SKM-1 (cell line): ENCODE measurements around the gene RAD51D.
A peak's percentile ranks its signal among the peaks of the same experiment; 100 is the strongest.
"Not testable (repeated sequence)": the region's sequence is repeated elsewhere in the genome, so short reads cannot be mapped to it uniquely, and the experiment has no call there.

Experiments used
- DNase-seq: peaks from one replicate; lab custom pipeline; 2025; ENCODE audit not compliant: unreplicated experiment; lab: John Stamatoyannopoulos, UW

The RAD51D gene

DNA sequence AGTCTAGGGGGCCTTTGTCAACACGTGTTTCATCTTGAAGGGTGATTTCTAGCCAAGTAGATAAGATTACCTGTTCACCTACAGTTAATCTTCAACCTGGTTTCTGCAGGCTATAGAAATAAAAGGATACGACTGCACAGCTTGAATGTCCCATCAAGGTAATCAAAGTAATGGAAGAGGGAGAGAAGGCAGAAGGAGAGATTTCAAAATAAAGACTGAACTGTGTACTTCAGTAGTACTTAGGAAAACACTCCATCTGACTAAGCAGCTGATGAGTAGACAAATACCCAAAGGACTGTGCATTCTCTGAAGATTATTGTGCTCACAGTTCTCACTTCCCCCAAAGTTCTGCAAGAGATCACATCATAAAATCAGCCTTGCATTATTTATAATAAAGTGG, 50.3 kb downstream of the RAD51D start:
- DNase-seq, result no peak

DNA sequence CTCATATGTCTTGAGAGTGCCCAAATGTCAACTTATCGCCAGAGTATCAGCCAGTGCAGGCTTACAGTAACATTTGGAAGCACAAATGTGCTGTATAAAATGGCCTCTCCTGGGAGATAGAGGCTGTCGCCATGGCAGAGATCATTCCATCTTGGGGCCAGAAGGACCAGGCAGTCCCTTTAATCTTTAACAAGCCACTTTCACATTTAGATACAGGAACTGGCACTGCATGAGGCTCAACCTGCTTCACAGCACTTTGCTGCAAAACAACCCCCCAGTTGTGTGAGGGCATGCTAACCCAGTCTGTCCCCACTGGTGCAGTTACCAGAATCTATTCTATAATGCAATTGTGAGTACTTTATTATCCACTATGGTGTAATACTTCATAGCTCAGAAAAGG, 51.4 kb downstream of the RAD51D start:
- no peak for DNase-seq

DNA sequence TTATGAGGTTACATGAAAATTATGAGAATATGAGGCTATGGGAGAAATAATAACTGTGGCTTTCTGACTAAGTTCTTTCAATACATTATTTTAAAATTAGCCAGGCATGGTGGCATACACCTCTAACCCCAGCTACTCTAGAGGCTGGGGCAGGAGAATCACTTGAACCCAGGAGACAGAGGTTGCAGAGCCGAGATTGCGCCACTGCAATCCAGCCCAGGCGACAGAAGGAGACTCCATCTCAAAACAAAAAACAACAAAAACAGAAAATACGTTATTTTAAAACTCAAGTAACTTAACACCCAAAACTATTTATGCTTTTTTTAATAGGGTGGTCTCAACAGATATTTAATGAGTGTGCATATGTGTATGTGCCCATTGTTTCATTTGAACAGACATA, 53.8 kb downstream of the RAD51D start:
- DNase-seq, result no peak

DNA sequence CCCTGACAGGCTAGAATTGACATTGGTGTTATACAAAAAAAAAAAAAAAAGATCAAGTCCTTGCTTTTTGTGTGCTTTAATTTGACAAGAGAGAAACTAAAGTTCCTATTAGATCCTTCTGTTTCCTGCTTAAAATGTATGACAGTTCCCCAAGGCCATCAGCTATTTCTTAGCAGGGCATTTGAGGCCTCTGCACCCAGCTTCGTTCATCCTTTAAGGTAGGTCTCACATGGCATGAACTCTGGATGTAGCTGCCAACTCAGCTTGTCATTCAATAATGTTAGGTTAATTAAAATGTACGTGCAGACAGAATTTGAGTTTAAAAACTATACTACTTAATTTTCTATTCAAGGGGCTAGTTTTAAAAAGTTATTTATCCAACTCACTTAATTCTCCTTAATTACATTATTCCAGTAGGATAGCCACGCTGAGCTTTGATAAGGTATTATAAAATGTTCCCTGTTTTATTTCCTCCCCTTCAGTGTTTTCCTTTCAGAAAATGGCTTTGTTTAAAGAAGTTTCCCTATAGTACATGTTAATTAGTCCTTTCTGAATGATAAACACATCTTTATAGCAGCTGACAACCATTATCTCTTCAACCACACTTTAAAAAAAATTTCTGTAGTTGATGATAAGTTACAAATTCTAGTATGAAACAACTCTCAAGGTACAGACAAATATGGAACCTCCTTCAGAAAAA, 55.0 kb downstream of the RAD51D start:
- no peak for DNase-seq

DNA sequence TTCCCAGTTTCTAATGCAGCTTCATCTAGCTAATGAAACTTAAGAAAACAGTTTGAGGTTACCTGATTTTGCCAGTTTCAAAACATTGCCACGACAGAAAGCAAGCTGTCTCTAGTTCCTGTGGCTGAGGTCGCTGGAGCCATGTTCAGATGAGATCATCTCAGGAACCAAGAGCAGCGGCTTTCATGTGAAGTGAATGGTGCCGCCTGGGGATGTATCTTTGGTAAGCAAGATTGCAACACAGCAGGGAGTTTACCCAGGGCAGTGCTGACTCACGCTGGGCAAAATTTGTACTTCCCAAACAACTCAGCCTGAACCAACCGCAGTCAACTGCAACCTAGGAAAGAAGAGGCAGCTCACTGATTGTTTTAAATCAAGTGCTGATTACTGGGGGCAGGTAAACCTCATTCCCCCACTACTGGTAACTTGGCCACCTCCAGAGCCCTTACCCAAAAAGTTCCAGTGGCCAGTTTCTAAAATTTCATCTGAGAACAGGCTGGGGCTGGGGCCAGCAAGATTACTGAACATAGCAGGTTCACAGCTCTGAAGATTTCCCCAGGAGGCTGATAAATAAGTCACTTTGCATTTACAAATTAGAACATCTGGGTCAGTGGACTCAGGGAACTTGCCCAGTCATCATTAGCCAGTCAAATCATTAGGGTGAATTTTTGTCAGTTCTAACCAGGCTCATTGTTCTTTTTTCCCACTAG, 56.0 kb downstream of the RAD51D start, which contains the start of gene RFFL:
TSS of gene RFFL (minus strand) at position 194 of the 710 bp plus-strand sequence. CDS start 37,154 bp downstream, outside the sequence.
- DNase-seq, result peak; percentile 98

DNA sequence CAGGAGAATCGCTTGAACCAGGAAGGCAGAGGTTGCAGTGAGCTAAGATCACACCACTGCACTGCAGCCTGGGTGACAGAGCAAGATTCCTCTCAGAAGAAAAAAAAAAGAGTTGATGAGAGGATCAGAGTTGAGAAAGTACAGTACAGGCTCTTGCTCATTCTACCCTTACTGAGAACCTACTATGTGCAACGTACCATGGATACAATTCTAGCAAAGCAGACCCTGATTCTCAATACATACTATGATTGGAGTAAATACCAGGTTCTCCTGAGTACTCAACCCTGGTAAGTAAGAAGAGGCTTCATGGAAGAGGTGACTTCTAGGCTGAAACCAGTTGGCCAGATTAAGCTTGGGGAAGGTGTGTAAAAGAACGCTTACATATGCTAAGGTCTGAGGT, 57.4 kb downstream of the RAD51D start:
- DNase-seq, result no peak

DNA sequence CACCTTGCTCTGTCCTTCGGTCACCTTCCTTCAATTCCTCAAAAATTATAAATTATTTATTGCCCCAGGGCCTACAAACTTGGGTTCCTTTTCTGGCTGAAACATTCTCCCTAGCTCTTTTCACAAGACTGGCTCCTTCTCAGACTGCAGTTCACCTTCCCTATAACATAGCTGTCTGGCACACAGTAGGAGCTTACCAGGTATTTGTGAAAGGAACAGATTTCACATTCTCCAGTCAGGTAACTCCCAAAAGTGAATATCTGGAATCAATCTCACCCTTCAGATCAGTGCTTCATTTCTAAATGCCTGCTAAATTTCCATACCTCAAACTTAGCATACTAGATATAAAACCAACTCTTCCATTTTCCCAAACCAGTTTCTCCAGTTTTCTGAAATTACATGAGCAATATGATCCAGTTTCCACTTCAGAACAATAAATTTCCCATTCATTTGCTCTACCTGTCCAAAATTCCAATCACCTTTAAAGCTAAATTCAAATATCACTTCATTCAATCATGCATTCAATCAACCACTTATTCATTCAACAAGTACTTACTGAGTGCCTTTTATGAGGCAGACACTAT, 62.2 kb downstream of the RAD51D start:
- DNase-seq, result no peak

DNA sequence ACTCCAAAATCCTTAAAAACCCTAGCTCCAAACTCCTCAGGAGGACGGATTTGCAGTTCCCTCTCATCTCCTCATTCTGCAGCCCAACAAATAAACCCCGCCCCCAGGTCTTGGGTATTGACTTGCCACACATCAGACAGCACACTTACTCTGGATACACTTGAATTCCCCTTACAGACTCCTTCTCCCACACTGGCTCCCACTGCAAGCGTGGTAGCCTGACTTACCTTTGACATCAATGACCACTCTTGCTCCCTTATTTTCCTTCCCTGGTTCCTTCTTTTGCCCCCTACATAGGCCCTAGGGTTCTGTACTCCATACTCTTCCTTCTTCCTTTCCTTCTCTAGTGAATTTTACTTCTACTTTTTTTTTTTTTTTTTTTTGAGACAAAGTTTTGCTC, 63.6 kb downstream of the RAD51D start:
- no peak for DNase-seq

DNA sequence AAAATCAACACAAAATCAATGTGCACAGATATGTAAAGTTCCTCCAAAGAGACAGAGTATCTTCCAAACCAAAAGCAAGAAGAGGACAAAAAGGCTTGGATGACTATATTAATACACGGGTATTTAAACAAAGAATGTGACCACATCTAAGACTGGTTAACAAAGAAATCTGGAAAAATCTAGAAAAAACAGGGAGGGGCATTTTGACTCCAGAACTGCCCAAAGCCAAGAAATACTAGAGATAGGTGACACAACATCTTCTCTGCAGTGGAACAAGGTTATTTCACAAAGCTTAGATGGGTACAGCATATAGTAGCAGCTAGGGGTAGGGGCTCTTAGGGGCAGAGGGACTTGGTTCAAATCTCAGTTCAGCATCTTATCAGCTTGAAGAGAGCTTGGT, 66.5 kb downstream of the RAD51D start:
- DNase-seq, result no peak

DNA sequence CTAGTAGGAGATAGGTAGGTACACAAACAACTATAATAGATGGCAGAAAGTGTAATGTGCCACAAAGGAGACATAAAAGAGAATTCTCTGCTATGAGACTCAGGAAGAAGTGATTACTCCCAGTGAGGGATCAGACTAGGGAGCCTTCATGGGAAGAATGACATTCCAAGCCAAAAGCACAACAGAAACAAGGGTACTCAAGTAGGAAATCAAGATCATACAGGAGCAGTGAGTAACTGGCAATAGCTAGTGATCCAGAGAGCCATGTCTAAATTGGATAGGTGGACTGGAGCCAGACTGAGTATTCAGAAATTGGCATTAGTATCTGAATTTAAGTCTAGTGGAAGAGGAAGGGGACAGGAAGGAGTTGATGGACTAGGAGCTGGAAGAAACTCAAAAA, 66.9 kb downstream of the RAD51D start:
- no peak for DNase-seq

DNA sequence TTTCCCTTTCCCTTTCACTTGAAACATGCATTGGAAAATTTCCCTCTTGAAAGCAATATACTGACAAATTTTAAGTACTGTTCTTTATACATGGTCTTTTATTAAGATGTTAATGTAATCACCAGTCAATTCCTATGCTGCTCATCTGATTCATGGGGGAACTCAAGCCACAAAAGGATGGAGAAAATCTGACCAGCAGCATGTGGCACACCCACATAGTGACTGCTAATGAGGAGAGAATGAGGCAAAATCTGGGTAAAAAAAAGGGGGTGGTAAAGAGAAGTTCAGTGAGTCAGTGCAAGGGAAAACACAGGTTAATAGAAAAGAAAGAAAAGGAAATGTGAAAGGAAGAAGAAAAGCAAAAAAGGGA, 67.4 kb downstream of the RAD51D start:
- no peak for DNase-seq

DNA sequence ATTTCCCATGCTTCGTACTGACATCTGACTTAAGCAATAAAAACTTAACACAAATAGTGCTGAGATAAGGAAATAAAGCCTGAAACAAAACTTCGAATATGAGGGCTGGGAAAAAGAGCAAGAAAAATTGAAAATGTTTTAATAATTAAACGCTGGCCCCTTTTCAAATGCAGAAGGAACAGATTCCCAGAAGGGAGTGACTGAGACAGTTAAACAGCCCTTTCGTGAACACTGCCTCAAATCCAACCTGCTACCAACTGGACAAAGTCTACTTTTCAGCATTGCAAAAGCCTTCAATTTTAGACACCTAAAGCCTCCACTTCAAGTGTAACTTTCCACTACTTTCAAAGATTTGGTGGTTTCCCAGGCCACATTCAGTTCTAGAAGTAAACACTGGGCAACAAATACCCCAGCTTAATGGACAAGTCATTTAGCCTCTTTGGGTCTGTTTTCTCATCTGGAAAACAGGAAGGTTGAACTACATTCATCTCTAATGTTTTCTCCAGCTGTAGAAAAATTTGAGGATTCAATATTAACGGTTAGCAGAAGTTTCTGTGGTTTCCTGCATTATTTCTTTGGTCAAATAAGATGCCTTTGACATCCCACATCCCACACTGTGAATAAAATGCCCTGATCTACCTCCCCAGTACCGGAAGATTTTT, 68.0 kb downstream of the RAD51D start:
- no peak for DNase-seq

DNA sequence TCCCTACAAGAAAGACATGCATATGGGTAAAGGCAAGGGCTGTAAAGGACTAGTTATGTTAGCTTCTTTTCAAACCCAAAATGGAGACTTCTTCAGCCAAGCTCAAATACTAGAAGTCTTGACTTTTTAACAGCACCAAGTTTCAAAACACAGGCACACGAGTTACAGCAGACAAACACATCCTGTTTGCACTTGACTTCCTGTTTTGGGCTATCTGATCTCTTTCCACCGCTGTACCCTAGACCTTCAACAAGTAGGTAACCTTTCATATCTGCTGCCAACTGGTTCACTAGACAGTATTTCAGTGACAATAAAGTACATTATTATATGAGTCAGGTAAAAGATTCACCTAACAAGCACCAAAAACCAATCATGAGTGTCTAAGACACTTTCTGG, 68.5 kb downstream of the RAD51D start:
- DNase-seq, result peak; percentile 61

DNA sequence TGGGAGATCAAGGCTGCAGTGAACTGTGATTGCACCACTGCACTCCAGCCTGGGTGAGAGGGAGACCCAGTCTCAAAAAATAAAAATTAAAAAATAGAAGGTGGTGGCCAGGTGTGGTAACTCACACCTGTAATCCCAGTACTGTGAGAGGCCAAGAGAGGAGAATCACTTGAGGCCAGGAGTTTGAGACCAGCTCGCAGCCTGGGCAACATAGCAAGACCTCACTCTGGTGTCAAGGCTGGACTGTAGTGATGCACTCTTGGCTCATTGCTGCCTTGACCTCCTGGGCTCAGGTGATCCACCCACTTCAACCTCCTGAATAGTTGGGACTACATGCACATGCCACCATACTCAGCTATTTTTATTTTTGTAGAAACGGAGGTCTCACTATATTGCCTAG, 69.5 kb downstream of the RAD51D start:
- DNase-seq, result no peak

DNA sequence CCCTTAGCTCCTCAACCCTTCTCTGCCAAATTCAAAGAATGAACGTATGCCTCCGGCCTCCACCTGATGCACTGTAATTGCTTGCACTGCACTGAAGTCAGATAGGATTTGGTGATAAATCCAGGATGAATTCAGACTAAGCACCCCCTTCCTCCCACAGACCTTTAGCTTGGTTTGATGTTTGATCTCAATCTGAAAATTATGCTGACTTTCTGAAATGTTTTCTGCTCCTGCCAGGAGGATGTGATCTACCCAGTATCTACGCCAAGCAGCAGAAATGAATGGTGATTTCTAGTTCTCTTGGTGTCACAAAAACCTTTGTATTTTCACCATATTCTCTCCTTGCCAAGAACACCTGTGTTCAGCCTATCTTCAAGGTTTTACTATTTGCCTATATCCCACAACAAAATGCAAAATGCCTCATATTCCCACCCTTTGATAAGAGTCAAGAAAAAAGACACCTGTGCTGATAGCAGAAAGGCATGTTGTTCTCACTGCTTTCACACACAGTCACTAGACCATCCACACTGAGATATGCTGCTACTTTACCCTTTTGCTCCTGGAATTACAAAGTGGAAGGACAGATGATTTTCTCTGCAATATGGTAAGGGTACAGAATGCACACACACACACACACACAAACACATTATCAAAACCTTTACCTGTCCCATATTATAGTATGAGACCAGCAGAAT, 70.8 kb downstream of the RAD51D start:
- no peak for DNase-seq

DNA sequence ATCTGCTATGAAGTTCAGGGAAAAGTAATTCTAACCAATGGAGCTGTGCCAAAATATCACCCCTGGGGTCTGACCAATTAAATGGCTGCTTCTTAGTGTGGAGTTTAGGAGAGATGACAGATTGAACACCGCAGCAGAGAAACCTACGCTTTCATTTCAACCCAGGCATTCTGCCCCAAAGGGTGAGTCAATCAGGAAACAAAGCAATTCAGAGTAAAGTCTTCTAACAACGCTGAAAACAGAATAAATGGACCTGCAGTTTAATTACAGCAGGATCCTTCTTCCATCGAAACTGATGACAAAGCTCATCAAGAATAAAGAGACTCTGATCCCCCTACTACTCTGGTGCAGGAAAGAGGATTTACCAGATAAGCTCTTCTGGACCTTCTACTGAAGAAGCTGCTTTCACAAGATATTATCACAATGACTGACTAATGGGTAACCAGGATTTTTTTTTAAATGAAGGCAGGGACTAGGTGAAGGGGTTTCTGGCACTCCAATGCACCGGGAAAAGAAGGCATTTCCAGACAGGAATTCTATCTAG, 72.8 kb downstream of the RAD51D start:
- no peak for DNase-seq

DNA sequence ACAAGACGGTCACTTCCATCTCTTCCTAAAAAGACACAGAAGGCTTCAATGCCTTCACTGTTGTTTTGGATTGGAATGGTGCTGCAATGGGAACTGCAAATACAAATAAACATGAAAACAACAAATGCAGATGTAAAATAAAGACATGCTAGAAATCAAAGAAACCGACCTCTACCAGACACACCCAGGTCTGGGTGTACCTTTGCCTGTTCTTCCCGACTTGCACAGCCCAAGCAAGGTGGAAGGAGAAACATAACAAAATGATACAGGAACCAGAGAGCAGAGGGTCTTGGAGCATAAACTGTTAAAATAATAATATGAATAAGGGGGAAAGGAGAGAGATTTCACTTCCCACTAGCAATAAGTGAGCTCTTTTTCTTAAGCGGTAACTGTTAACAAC, 73.4 kb downstream of the RAD51D start:
- DNase-seq, result no peak

DNA sequence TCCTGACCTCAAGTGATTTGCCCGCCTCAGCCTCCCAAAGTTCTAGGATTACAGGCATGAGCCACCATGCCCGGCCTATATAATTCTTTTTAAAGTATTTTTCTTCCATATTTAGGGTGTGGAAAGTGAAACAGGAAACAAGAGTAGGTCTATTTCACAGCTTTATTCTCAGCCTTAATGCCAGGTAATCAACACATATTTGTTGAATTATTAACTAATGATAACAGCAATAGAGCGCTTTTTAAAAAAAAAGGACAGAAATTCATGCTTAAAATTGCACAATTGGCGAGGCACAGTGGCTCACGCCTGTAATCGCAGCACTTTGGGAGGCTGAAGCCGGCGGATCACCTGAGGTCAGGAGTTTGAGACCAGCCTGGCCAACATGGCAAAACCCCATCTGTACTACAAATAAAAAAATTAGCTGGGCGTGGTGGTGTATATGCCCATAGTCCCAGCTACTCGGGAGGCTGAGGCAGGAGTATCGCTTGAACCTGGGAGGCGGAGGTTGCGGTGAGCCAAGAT, 74.1 kb downstream of the RAD51D start:
- not testable (repeated sequence) for DNase-seq

DNA sequence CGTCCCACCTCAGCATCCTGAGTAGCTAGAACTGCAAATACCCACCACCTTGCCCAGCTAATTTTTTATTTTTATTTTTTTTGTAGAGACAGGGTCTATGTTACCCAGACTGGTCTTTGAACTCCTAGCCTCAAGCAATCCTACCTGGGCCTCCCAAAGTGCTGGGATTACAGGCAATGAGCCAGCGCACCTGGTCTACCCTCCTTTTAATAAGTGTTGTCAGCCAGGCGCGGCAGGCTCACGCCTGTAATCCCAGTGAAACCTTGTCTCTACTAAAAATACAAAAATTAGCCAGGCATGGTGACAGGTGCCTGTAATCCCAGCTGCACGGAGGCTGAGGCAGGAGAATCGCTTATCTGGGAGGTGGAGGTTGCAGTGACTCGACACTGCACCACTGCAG, 75.5 kb downstream of the RAD51D start:
- no peak for DNase-seq
